DND-41 (cell line): Measurements from ENCODE around the gene PPP2R5B.
A peak's percentile ranks its signal among the peaks of the same experiment; 100 is the strongest.

Experiments
- ATAC-seq: fragments of 200-7000 bp; cut with Tn5 transposase; 3 replicates; pipeline ENCODE4 v1.9.1; 2021; ENCODE audit warnings: low read depth; ENCODE audit not compliant: insufficient read depth
- DNase-seq: peaks from one replicate; pipeline ENCODE4 v3.0.0-alpha.2; 2020
- H2AFZ ChIP-seq: 2 replicates; pipeline ENCODE4 v1.6.0; 2012; ENCODE audit warnings: low read depth, low read length
- H3K27ac ChIP-seq: 2 replicates; pipeline ENCODE4 v1.5.1; 2012; ENCODE audit warnings: low read length, inconsistent platforms
- H3K27me3 ChIP-seq: fragments of 200-600 bp; sonication (generic); 2 replicates; pipeline ENCODE4 v1.6.0; 2012; ENCODE audit warnings: low read length, mild to moderate bottlenecking, inconsistent platforms; ENCODE audit not compliant: insufficient read depth, poor library complexity
- H3K36me3 ChIP-seq: 2 replicates; pipeline ENCODE4 v1.5.1; 2012; ENCODE audit warnings: low read length, inconsistent platforms; ENCODE audit not compliant: insufficient read depth
- H3K4me1 ChIP-seq: 2 replicates; pipeline ENCODE4 v1.5.1; 2012; ENCODE audit warnings: mild to moderate bottlenecking, low read length; ENCODE audit not compliant: insufficient read depth
- H3K4me2 ChIP-seq: 2 replicates; pipeline ENCODE4 v1.6.0; 2012; ENCODE audit warnings: mild to moderate bottlenecking, moderate library complexity, low read length, inconsistent platforms; ENCODE audit not compliant: insufficient read depth
- H3K4me3 ChIP-seq, 2 experiments: fragments of 200-600 bp in 1 of 2; shearing (Covaris generic) in 1 of 2; 2 replicates each; pipeline ENCODE4 v1.5.1; 2012 to 2016; ENCODE audit warnings: inconsistent platforms in 2 of 2, low read length in 2 of 2, mild to moderate bottlenecking in 2 of 2, low read depth in 1 of 2, moderate library complexity in 1 of 2
- H3K79me2 ChIP-seq: 2 replicates; pipeline ENCODE4 v1.6.0; 2012; ENCODE audit warnings: low read length, inconsistent platforms; ENCODE audit not compliant: insufficient read depth
- H3K9ac ChIP-seq: 2 replicates; pipeline ENCODE4 v1.6.0; 2012; ENCODE audit warnings: low read depth, mild to moderate bottlenecking, inconsistent platforms, low read length, moderate library complexity
- H3K9me3 ChIP-seq: 2 replicates; pipeline ENCODE4 v1.5.1; 2012; ENCODE audit warnings: low read length, moderate library complexity, mild to moderate bottlenecking, inconsistent platforms; ENCODE audit not compliant: insufficient read depth, severe bottlenecking
- H4K20me1 ChIP-seq: 2 replicates; pipeline ENCODE4 v1.6.0; 2012; ENCODE audit warnings: low read length; ENCODE audit not compliant: insufficient read depth
- CTCF ChIP-seq: IDR thresholded peaks from 2 replicates; pipeline ENCODE4 v1.5.1; 2012; ENCODE audit warnings: borderline replicate concordance, low read length, moderate library complexity, mild to moderate bottlenecking; ENCODE audit not compliant: poor library complexity, severe bottlenecking; ENCODE audit errors: extremely low read depth
- EZH2 ChIP-seq: IDR thresholded peaks from 3 replicates; pipeline ENCODE4 v1.6.1; 2012; ENCODE audit warnings: borderline replicate concordance, low read depth, mild to moderate bottlenecking, moderate library complexity, low read length, inconsistent platforms; ENCODE audit not compliant: severe bottlenecking

PPP2R5B gene

GRCh38 chr11:64923944-64924909 lies at the start of gene PPP2R5B:
PPP2R5B (plus strand) TSS chr11:64924689; CDS start chr11:64925735, 1,046 bp downstream.
- peak; percentile 91 for DNase-seq
- H3K9ac ChIP-seq, result peak within 1 kb of the TSS; percentile 58
- H4K20me1 ChIP-seq, result no peaks in the 10 kb centered on the region
- no peaks in the 10 kb centered on the region; the same call in 1 of the 2 replicates for H3K79me2 ChIP-seq
- peak; percentile 91 for ATAC-seq
- peak within 1 kb of the TSS; percentile 85 for H2AFZ ChIP-seq
- H3K4me2 ChIP-seq, result peak within 1 kb of the TSS; percentile 93
- H3K27ac ChIP-seq, result peak within 1 kb of the TSS; percentile 82
- peaks cover 26% of the 10 kb centered on the region for H3K4me1 ChIP-seq
- H3K9me3 ChIP-seq, result no peaks in the 10 kb centered on the region
- H3K4me3 ChIP-seq, result peak within 1 kb of the TSS; percentile 48 to 59
- TF ChIP-seq EZH2 (no peak), CTCF (no peak)
- H3K36me3 ChIP-seq, result peaks cover 2% of the 10 kb centered on the region
- H3K27me3 ChIP-seq, result no peaks in the 10 kb centered on the region

- Histone ChIP-seq H3K27me3 (no peaks in the 10 kb centered on the region), H3K9ac (peak overlapping the region; percentile 81; the same call in 1 of the 2 replicates), H3K9me3 (no peaks in the 10 kb centered on the region), H3K36me3 (peaks cover 31% of the 10 kb centered on the region), H3K27ac (no peak overlapping the region), H3K4me2 (peak overlapping the region; percentile 93), H4K20me1 (peaks cover 29% of the 10 kb centered on the region), H3K4me3 (no peak overlapping the region), H2AFZ (no peak overlapping the region), H3K4me1 (peaks cover 44% of the 10 kb centered on the region), H3K79me2 (peaks cover 40% of the 10 kb centered on the region)
- DNase-seq (no peak), ATAC-seq (no peak)
- TF ChIP-seq CTCF (no peak), EZH2 (no peak)
Measured at GRCh38 chr11:64875369-64876228, 48.9 kb upstream of the PPP2R5B start.

GRCh38 chr11:64876229-64876750 lies 48.2 kb upstream of the PPP2R5B start:
- H3K9me3 ChIP-seq, result no peaks in the 10 kb centered on the region
- H3K36me3 ChIP-seq, result peaks cover 24% of the 10 kb centered on the region
- DNase-seq, result no peak
- peak overlapping the region; percentile 93 for H3K4me2 ChIP-seq
- peaks cover 26% of the 10 kb centered on the region for H4K20me1 ChIP-seq
- H2AFZ ChIP-seq, result no peak overlapping the region
- peak overlapping the region; percentile 81; the same call in 1 of the 2 replicates for H3K9ac ChIP-seq
- H3K4me1 ChIP-seq, result peaks cover 51% of the 10 kb centered on the region
- ATAC-seq, result no peak
- TF ChIP-seq CTCF (no peak), EZH2 (no peak)
- peaks cover 36% of the 10 kb centered on the region for H3K79me2 ChIP-seq
- no peak overlapping the region for H3K27ac ChIP-seq
- H3K27me3 ChIP-seq, result no peaks in the 10 kb centered on the region
- peak overlapping the region in 1 of 2 experiments; percentile 100; a peak in 2 of 4 replicates for H3K4me3 ChIP-seq
